Upper lobe of left lung (tissue), 6 donors: Measurements from ENCODE around the gene EYS. TPM values are rescaled to one million over a fixed set of nuclear protein-coding genes. Genes with fewer than 3 reads are reported as not detected.

Source experiments
- ATAC-seq, 2 donors: fragments of 200-7000 bp; cut with Tn5 transposase; one replicate each; pipeline ENCODE4 v1.9.1; 2022; ENCODE audit warnings: mild to moderate bottlenecking in 2 of 2, moderate library complexity in 2 of 2; ENCODE audit not compliant: low FRiP score in 2 of 2
- DNase-seq, 2 donors: peaks; one replicate each; pipeline ENCODE4 v3.0.0-alpha.2; 2019 to 2020
- H3K27ac ChIP-seq, 4 donors: fragments of 200-600 bp; sonication (generic); one replicate each; pipeline ENCODE4 v1.5.1; 2016 to 2019
- H3K27me3 ChIP-seq, 4 donors: fragments of 200-600 bp; sonication (generic); one replicate each; pipeline ENCODE4 v1.5.1; 2017 to 2019
- H3K36me3 ChIP-seq, 4 donors: fragments of 200-600 bp; sonication (generic); one replicate each; pipeline ENCODE4 v1.5.1; 2016 to 2019
- H3K4me1 ChIP-seq, 4 donors: fragments of 200-600 bp; sonication (generic); one replicate each; pipeline ENCODE4 v1.5.1; 2018 to 2019
- H3K4me3 ChIP-seq, 4 donors: fragments of 200-600 bp; sonication (generic); one replicate each; pipeline ENCODE4 v1.5.1; 2017 to 2019; ENCODE audit warnings: mild to moderate bottlenecking in 2 of 4, moderate library complexity in 1 of 4
- H3K9me3 ChIP-seq, 4 donors: fragments of 200-600 bp; sonication (generic); one replicate each; pipeline ENCODE4 v1.5.1; 2018 to 2019
- EP300 ChIP-seq, 4 donors: sonication (generic); formaldehyde crosslinking; IDR thresholded peaks; one replicate each; pipeline ENCODE4 v1.5.1; 2017; ENCODE audit warnings: antibody characterized with exemption in 4 of 4, control low read depth in 2 of 4
- POLR2A ChIP-seq, 4 donors: fragments of 450-650 bp; IDR thresholded peaks; one replicate each; pipeline ENCODE4 v1.5.1; 2016 to 2017; ENCODE audit warnings: antibody characterized with exemption in 4 of 4, mild to moderate bottlenecking in 2 of 4
- POLR2AphosphoS5 ChIP-seq, 2 donors: sonication (generic); formaldehyde crosslinking; IDR thresholded peaks; one replicate each; pipeline ENCODE4 v1.5.1; 2017; ENCODE audit warnings: antibody characterized with exemption in 2 of 2
- WGBS, 2 donors: methylation state at CpG; one replicate each; pipeline ENCODE4 v1.1.5; 2017 to 2018; 5-methylcytosine and 5-hydroxymethylcytosine counted together
- total RNA-seq, 6 donors: library from RNA; depleted of rRNA in 4 of 6; stranded (reverse); fragments of >200 nt in 4 of 6; gene quantifications; one replicate each; pipeline versions ENCODE4 v1.1.0 to v1.2.1, GENCODE V29; 2016 to 2021
- TF ChIP-seq, protein P1 (sequence below), 6 experiments: fragments of 450-650 bp in 4 of 6; fragments of 200-600 bp in 2 of 6; sonication (generic) in 2 of 6; IDR thresholded peaks; one replicate each; pipeline ENCODE4 v1.5.1; 2016 to 2019; ENCODE audit warnings: antibody characterized with exemption in 6 of 6
- donor health status: DM: no; HTN: no; CAD: no; lungs with moderate emphysema.
- donor health status: DM: no; HTN: yes; CAD: no; lungs with severe emphysema.

The EYS gene
- total RNA-seq, 6 donors from 2014 or later, result under 0.01 to 0.46 (median 0.28) TPM; not detected in 2

DNA sequence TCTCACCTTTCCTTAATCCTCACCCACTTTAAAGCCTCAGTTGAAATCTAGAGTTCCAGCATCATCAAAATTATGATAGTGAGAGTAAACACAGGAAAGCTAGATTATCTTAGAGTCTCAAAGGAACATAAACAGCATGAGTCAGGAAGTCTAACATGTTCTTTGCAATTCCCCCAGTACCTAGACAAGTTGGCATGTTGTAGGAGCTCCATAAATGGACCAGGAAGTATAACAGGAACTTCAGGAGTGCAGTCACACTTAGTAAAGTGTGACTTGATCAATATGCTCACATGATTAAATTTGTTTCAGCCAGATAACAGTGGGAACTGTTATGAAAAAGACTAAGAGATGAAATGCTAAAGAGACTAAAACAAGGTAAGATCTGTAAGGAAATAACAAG, 834.4 kb downstream of the EYS start:
- DNase-seq (no peak), ATAC-seq (no peak)
- no peak overlapping the region for H3K27ac ChIP-seq
- no peaks in the 10 kb centered on the region for H3K36me3 ChIP-seq
- no peaks in the 10 kb centered on the region for H3K27me3 ChIP-seq
- H3K4me1 ChIP-seq, result no peaks in the 10 kb centered on the region
- H3K9me3 ChIP-seq, result no peaks in the 10 kb centered on the region
- TF ChIP-seq, protein P1, sequence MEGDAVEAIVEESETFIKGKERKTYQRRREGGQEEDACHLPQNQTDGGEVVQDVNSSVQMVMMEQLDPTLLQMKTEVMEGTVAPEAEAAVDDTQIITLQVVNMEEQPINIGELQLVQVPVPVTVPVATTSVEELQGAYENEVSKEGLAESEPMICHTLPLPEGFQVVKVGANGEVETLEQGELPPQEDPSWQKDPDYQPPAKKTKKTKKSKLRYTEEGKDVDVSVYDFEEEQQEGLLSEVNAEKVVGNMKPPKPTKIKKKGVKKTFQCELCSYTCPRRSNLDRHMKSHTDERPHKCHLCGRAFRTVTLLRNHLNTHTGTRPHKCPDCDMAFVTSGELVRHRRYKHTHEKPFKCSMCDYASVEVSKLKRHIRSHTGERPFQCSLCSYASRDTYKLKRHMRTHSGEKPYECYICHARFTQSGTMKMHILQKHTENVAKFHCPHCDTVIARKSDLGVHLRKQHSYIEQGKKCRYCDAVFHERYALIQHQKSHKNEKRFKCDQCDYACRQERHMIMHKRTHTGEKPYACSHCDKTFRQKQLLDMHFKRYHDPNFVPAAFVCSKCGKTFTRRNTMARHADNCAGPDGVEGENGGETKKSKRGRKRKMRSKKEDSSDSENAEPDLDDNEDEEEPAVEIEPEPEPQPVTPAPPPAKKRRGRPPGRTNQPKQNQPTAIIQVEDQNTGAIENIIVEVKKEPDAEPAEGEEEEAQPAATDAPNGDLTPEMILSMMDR (IDR thresholded peaks at IDR 0.05), result no peak
- TF ChIP-seq POLR2A (IDR thresholded peaks at IDR 0.05), result no peak
- no peak for TF ChIP-seq EP300 (IDR thresholded peaks at IDR 0.05)
- no peak for TF ChIP-seq POLR2AphosphoS5 (IDR thresholded peaks at IDR 0.05)
- H3K4me3 ChIP-seq, result no peak overlapping the region

DNA sequence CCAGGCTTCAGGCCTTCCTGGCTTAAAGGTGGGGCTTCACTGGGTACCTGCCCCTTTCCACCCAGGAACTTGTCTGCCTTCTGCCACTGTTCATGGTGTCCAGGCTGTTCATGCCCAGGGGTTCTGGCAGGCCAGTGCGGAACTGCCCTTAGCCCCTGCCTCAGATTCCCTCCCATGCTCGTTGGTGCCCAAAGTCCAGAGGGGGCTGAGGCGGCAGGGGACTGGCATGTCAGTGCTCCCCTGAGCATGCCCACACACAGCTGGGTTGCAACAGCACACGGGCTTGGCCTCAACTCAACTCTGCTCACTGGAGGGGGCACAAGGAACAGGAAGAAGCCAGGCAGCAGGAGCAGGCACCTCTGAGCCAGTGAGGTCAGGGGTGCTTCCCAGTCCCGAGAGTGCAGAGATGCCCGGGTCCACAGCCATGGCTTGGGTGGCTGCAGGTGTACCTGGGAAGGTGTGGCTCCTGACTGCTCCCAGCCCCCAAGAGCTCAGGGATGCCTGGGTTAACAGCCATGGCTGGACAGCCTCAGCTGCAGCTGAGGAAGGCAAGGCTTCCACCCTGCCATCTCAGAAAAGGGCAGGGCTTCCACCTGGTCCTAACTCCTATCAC, 845.9 kb downstream of the EYS start:
- no peaks in the 10 kb centered on the region for H3K9me3 ChIP-seq
- WGBS, 2 donors, result 92 to 100% methylated on average over 2 to 5 of the region's 6 CpGs
- peak in 1 of 2 donors; percentile 51 for ATAC-seq
- no peaks in the 10 kb centered on the region for H3K4me1 ChIP-seq
- no peaks in the 10 kb centered on the region for H3K27me3 ChIP-seq
- H3K36me3 ChIP-seq, result no peaks in the 10 kb centered on the region
- no peak overlapping the region for H3K4me3 ChIP-seq
- H3K27ac ChIP-seq, result no peak overlapping the region
- peak in 1 of 2 donors; percentile 24 for DNase-seq
- no peak for TF ChIP-seq POLR2A (IDR thresholded peaks at IDR 0.05)
- no peak for TF ChIP-seq POLR2AphosphoS5 (IDR thresholded peaks at IDR 0.05)
- TF ChIP-seq, protein P1 (IDR thresholded peaks at IDR 0.05), result no peak
- no peak for TF ChIP-seq EP300 (IDR thresholded peaks at IDR 0.05)

DNA sequence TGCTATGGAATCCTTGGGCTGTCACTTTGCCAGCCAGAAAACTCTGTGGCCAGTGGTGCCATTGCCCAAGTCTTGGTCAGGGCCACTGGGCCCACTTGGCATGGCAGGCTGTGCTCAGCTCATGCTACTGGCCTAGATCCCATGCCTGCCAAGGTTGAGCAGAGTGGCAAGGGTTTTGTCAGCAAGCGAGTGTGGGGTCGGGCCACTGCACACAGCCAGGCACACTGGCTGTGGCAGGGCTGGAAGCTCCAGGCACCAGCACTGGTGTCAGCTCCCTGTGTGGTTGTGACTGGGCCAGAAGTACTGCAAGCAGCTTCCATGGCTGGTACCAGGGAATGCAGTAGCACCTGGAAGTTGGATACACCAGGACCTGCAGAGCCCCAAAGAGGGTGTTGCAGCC, 846.8 kb downstream of the EYS start:
- no peak overlapping the region for H3K4me3 ChIP-seq
- DNase-seq (peak in 1 of 2 donors; percentile 37), ATAC-seq (peak; percentile 14 to 34)
- no peaks in the 10 kb centered on the region for H3K27me3 ChIP-seq
- H3K27ac ChIP-seq, result no peak overlapping the region
- no peaks in the 10 kb centered on the region for H3K36me3 ChIP-seq
- no peaks in the 10 kb centered on the region for H3K9me3 ChIP-seq
- no peaks in the 10 kb centered on the region for H3K4me1 ChIP-seq
- TF ChIP-seq EP300 (IDR thresholded peaks at IDR 0.05), result no peak
- TF ChIP-seq POLR2AphosphoS5 (IDR thresholded peaks at IDR 0.05), result no peak
- TF ChIP-seq, protein P1 (IDR thresholded peaks at IDR 0.05), result no peak
- TF ChIP-seq POLR2A (IDR thresholded peaks at IDR 0.05), result no peak
- no CpG with 5 or more reads among the region's 2 CpGs for whole genome bisulfite sequencing, 2 donors

DNA sequence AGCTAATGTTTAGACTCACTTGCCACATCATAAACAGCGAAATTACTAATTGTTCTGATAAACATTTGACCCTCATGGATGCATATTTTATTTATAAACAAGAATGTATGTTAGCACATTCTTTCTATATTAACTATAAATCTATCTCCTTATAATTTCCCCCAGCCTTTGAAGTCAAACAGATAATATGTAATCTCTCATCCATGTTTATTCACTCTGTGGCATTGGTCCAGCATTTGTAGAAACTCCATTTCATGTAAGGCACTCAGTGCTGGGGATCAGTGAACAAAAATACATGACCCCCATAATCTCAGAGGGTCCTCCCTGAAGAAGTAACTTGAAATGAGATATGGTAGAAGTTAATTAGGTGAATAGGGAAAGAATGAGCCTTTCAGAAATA, 856.9 kb downstream of the EYS start:
- TF ChIP-seq EP300 (IDR thresholded peaks at IDR 0.05) (no peak), POLR2A (IDR thresholded peaks at IDR 0.05) (no peak), POLR2AphosphoS5 (IDR thresholded peaks at IDR 0.05) (no peak)
- TF ChIP-seq, protein P1 (IDR thresholded peaks at IDR 0.05), result no peak
- Histone ChIP-seq H3K9me3 (no peaks in the 10 kb centered on the region), H3K4me3 (no peak overlapping the region), H3K4me1 (no peaks in the 10 kb centered on the region), H3K36me3 (no peaks in the 10 kb centered on the region), H3K27ac (no peak overlapping the region), H3K27me3 (no peaks in the 10 kb centered on the region)
- DNase-seq (no peak), ATAC-seq (no peak)
- 67 to 75% methylated on average over 1 of the region's 1 CpG for WGBS, 2 donors

DNA sequence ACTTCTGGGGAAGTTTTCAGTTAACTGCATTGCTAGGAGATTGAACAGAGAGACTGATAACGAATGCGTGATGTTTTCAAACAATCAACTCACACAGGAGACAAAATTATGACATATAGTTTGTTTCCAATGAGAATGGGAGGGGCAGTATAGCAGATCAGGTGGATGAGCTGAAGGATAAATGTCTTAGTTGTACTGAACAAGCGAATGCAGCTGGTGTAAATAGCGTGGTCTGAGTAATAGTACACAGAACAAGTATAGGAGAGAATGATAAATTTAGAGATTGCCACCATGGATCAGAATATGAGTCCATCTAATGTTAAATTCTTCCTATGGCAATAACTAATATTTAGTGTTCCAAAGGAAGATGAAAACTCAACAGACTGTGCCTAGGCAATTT, 858.6 kb downstream of the EYS start:
- Histone ChIP-seq H3K27ac (no peak overlapping the region), H3K4me3 (no peak overlapping the region), H3K36me3 (no peaks in the 10 kb centered on the region), H3K4me1 (no peaks in the 10 kb centered on the region), H3K9me3 (no peaks in the 10 kb centered on the region), H3K27me3 (no peaks in the 10 kb centered on the region)
- TF ChIP-seq, protein P1 (IDR thresholded peaks at IDR 0.05), result no peak
- TF ChIP-seq EP300 (IDR thresholded peaks at IDR 0.05) (no peak), POLR2A (IDR thresholded peaks at IDR 0.05) (no peak), POLR2AphosphoS5 (IDR thresholded peaks at IDR 0.05) (no peak)
- 87 to 91% methylated on average over 4 of the region's 4 CpGs for WGBS, 2 donors
- DNase-seq, result no peak
- ATAC-seq, result no peak
